Trophoblast cell (in vitro differentiated cells and primary cell): ENCODE measurements around the gene ENPP1.
A peak's percentile ranks its signal among the peaks of the same experiment; 100 is the strongest.

Experiments used
- DNase-seq, 2 donors: peaks; one replicate each; pipeline ENCODE4 v3.0.0-alpha.2; 2016
- H2AFZ ChIP-seq: 2 replicates; pipeline ENCODE4 v1.6.1; 2013; ENCODE audit warnings: low read length, moderate library complexity, mild to moderate bottlenecking; ENCODE audit not compliant: insufficient read depth, poor library complexity
- H2AK5ac ChIP-seq: 2 replicates; pipeline ENCODE4 v1.6.1; 2013; ENCODE audit warnings: mild to moderate bottlenecking, low read length
- H2BK120ac ChIP-seq: 2 replicates; pipeline ENCODE4 v1.6.1; 2013; ENCODE audit warnings: low read length, mild to moderate bottlenecking, moderate library complexity; ENCODE audit not compliant: insufficient read depth, poor library complexity
- H2BK12ac ChIP-seq: 2 replicates; pipeline ENCODE4 v1.6.1; 2013; ENCODE audit warnings: mild to moderate bottlenecking, low read length, moderate library complexity
- H2BK5ac ChIP-seq: 2 replicates; pipeline ENCODE4 v1.6.1; 2013; ENCODE audit warnings: low read length, low read depth, moderate library complexity, mild to moderate bottlenecking; ENCODE audit not compliant: poor library complexity
- H3K14ac ChIP-seq: 2 replicates; pipeline ENCODE4 v1.6.1; 2013; ENCODE audit warnings: mild to moderate bottlenecking, low read length
- H3K18ac ChIP-seq: 2 replicates; pipeline ENCODE4 v1.6.1; 2013; ENCODE audit warnings: mild to moderate bottlenecking, low read length
- H3K23ac ChIP-seq: 2 replicates; pipeline ENCODE4 v1.6.1; 2013; ENCODE audit warnings: low read length
- H3K27ac ChIP-seq: 2 replicates; pipeline ENCODE4 v1.5.1; 2013; ENCODE audit warnings: low read depth, mild to moderate bottlenecking, inconsistent platforms, low read length, moderate library complexity
- H3K27me3 ChIP-seq: 2 replicates; pipeline ENCODE4 v1.6.1; 2013; ENCODE audit warnings: inconsistent platforms, mild to moderate bottlenecking, low read length, moderate library complexity; ENCODE audit not compliant: insufficient read depth
- H3K36me3 ChIP-seq, 2 experiments: 1 replicate in 1 of 2; 2 replicates in 1 of 2; pipeline ENCODE4 v1.6.1; 2013; ENCODE audit warnings: low read length in 2 of 2, mild to moderate bottlenecking in 2 of 2, moderate library complexity in 1 of 2; ENCODE audit not compliant: insufficient read depth in 2 of 2, control insufficient read depth in 1 of 2
- H3K4ac ChIP-seq: 2 replicates; pipeline ENCODE4 v1.6.1; 2013; ENCODE audit warnings: low read depth, mild to moderate bottlenecking, low read length, moderate library complexity
- H3K4me1 ChIP-seq, 2 experiments: 1 replicate in 1 of 2; 2 replicates in 1 of 2; pipeline ENCODE4 v1.6.1; 2013; ENCODE audit warnings: low read length in 2 of 2, mild to moderate bottlenecking in 2 of 2, moderate library complexity in 1 of 2; ENCODE audit not compliant: insufficient read depth in 2 of 2, control insufficient read depth in 1 of 2
- H3K4me2 ChIP-seq: 2 replicates; pipeline ENCODE4 v1.6.1; 2013; ENCODE audit warnings: inconsistent platforms, mild to moderate bottlenecking, low read length, moderate library complexity
- H3K4me3 ChIP-seq: 2 replicates; pipeline ENCODE4 v1.5.1; 2013; ENCODE audit warnings: mild to moderate bottlenecking, low read depth, low read length, inconsistent platforms
- H3K79me1 ChIP-seq: one replicate; pipeline ENCODE4 v1.6.1; 2013; ENCODE audit warnings: low read length
- H3K79me2 ChIP-seq: 2 replicates; pipeline ENCODE4 v1.6.1; 2013; ENCODE audit warnings: low read length, mild to moderate bottlenecking; ENCODE audit not compliant: control insufficient read depth, insufficient read depth, poor library complexity
- H3K9ac ChIP-seq: 2 replicates; pipeline ENCODE4 v1.6.1; 2013; ENCODE audit warnings: mild to moderate bottlenecking, low read length
- H3K9me3 ChIP-seq: 2 replicates; pipeline ENCODE4 v1.6.1; 2013; ENCODE audit warnings: low read depth, mild to moderate bottlenecking, control low read depth, inconsistent platforms, low read length; ENCODE audit not compliant: insufficient read depth
- H4K12ac ChIP-seq: 2 replicates; pipeline ENCODE4 v1.6.1; 2013; ENCODE audit warnings: low read depth, mild to moderate bottlenecking, low read length, moderate library complexity
- H4K8ac ChIP-seq: 2 replicates; pipeline ENCODE4 v1.6.1; 2013; ENCODE audit warnings: low read depth, mild to moderate bottlenecking, low read length, moderate library complexity
- H4K91ac ChIP-seq: one replicate; pipeline ENCODE4 v1.6.1; 2013; ENCODE audit warnings: low read depth, mild to moderate bottlenecking, low read length, moderate library complexity
- WGBS: extraction: QIAGEN DNeasy Blood & Tissue Kit; methylation state at CpG from one replicate; pipeline ENCODE4 v1.1.7; 2013; ENCODE audit warnings: missing lambda C conversion rate; ENCODE audit not compliant: insufficient read length, insufficient coverage; ENCODE audit errors: extremely low coverage; 5-methylcytosine and 5-hydroxymethylcytosine counted together

The ENPP1 gene

GRCh38 chr6:131894493-131895424 is 86.9 kb downstream of the ENPP1 start:
- Histone ChIP-seq H4K8ac (no peak overlapping the region), H3K4ac (no peak overlapping the region), H4K12ac (no peak overlapping the region), H3K36me3 (peaks cover 0 to 1% of the 10 kb centered on the region in 2 experiments), H2AK5ac (no peak overlapping the region), H3K4me2 (no peak overlapping the region), H2BK12ac (no peak overlapping the region), H2BK5ac (no peak overlapping the region), H3K18ac (no peak overlapping the region), H3K4me3 (no peak overlapping the region), H3K9me3 (peaks cover 1% of the 10 kb centered on the region), H2BK120ac (no peak overlapping the region), H3K27ac (no peak overlapping the region), H3K4me1 (no peaks in the 10 kb centered on the region), H3K79me2 (no peaks in the 10 kb centered on the region), H4K91ac (no peak overlapping the region), H3K79me1 (no peaks in the 10 kb centered on the region), H3K9ac (no peak overlapping the region), H3K23ac (no peak overlapping the region), H3K27me3 (no peaks in the 10 kb centered on the region), H3K14ac (no peak overlapping the region), H2AFZ (no peak overlapping the region)
- WGBS, result no CpG with 5 or more reads among the region's 8 CpGs
- DNase-seq, result no peak

GRCh38 chr6:131897050-131897435 is 89.2 kb downstream of the ENPP1 start:
- Histone ChIP-seq H3K4me2 (no peak overlapping the region), H4K8ac (no peak overlapping the region), H3K4me1 (no peaks in the 10 kb centered on the region), H3K36me3 (no peaks in the 10 kb centered on the region), H3K14ac (no peak overlapping the region), H2BK5ac (no peak overlapping the region), H2AFZ (no peak overlapping the region), H4K91ac (no peak overlapping the region), H3K27ac (no peak overlapping the region), H3K79me1 (no peaks in the 10 kb centered on the region), H2BK12ac (no peak overlapping the region), H3K9ac (no peak overlapping the region), H2BK120ac (no peak overlapping the region), H4K12ac (no peak overlapping the region), H3K18ac (no peak overlapping the region), H3K9me3 (peaks cover 1% of the 10 kb centered on the region), H2AK5ac (no peak overlapping the region), H3K79me2 (no peaks in the 10 kb centered on the region), H3K23ac (no peak overlapping the region), H3K4ac (no peak overlapping the region), H3K27me3 (no peaks in the 10 kb centered on the region), H3K4me3 (no peak overlapping the region)
- peak in 1 of 2 donors; percentile 21 for DNase-seq
- no CpG with 5 or more reads among the region's 4 CpGs for WGBS

- Histone ChIP-seq H3K36me3 (no peaks in the 10 kb centered on the region), H4K8ac (no peak overlapping the region), H2BK5ac (no peak overlapping the region), H3K4me1 (no peaks in the 10 kb centered on the region), H3K79me2 (no peaks in the 10 kb centered on the region), H2BK120ac (no peak overlapping the region), H4K91ac (no peak overlapping the region), H3K9me3 (peaks cover 1% of the 10 kb centered on the region), H2AFZ (no peak overlapping the region), H2BK12ac (no peak overlapping the region), H3K4me3 (no peak overlapping the region), H3K4ac (no peak overlapping the region), H3K9ac (no peak overlapping the region), H3K4me2 (no peak overlapping the region), H3K14ac (no peak overlapping the region), H3K18ac (no peak overlapping the region), H3K27me3 (no peaks in the 10 kb centered on the region), H3K79me1 (no peaks in the 10 kb centered on the region), H3K27ac (no peak overlapping the region), H2AK5ac (no peak overlapping the region), H3K23ac (no peak overlapping the region), H4K12ac (no peak overlapping the region)
- DNase-seq, result no peak
Measured at GRCh38 chr6:131897621-131898020, 89.8 kb downstream of the ENPP1 start.

- Histone ChIP-seq H3K36me3 (no peaks in the 10 kb centered on the region), H3K4me2 (no peak overlapping the region), H2BK5ac (no peak overlapping the region), H3K4me3 (no peak overlapping the region), H3K79me2 (no peaks in the 10 kb centered on the region), H3K4me1 (no peaks in the 10 kb centered on the region), H4K8ac (no peak overlapping the region), H3K23ac (no peak overlapping the region), H3K9ac (no peak overlapping the region), H2BK120ac (no peak overlapping the region), H4K12ac (no peak overlapping the region), H2AFZ (no peak overlapping the region), H3K79me1 (no peaks in the 10 kb centered on the region), H4K91ac (no peak overlapping the region), H3K14ac (no peak overlapping the region), H3K18ac (no peak overlapping the region), H3K27ac (no peak overlapping the region), H2BK12ac (no peak overlapping the region), H2AK5ac (no peak overlapping the region), H3K9me3 (peaks cover 1% of the 10 kb centered on the region), H3K4ac (no peak overlapping the region), H3K27me3 (no peaks in the 10 kb centered on the region)
- WGBS, result no CpG with 5 or more reads among the region's 1 CpG
- DNase-seq, result no peak
Measured at GRCh38 chr6:131898718-131899117, 90.9 kb downstream of the ENPP1 start.
